LNCaP clone FGC (cell line): Measurements from ENCODE around the gene TNNC1.

Experiments used
- DNase-seq: peaks from one replicate; pipeline ENCODE4 v3.0.0-alpha.2; 2011; ENCODE audit warnings: low read depth
- H3K4me3 ChIP-seq: 2 replicates; pipeline ENCODE4 v1.5.1; 2011; ENCODE audit warnings: mild to moderate bottlenecking, low read depth, low read length, control low read depth
- CTCF ChIP-seq: IDR thresholded peaks from 2 replicates; pipeline ENCODE4 v1.5.1; 2012; ENCODE audit warnings: mild to moderate bottlenecking; ENCODE audit not compliant: control insufficient read depth, insufficient read depth; ENCODE audit errors: extremely low read depth

Gene TNNC1

GRCh38 chr3:52451237-52452083 lies 2.4 kb downstream of the TNNC1 start:
- DNase-seq = no peak
- no peak for TF ChIP-seq CTCF
- no peak overlapping the region for H3K4me3 ChIP-seq

- TF ChIP-seq CTCF = no peak
- H3K4me3 ChIP-seq = no peak overlapping the region
- DNase-seq = no peak
Measured at GRCh38 chr3:52450489-52451236, 3.2 kb downstream of the TNNC1 start.

- H3K4me3 ChIP-seq = no peak overlapping the region
- DNase-seq = no peak
- no peak for TF ChIP-seq CTCF
Measured at GRCh38 chr3:52447512-52448355, 6.1 kb downstream of the TNNC1 start.

DNA sequence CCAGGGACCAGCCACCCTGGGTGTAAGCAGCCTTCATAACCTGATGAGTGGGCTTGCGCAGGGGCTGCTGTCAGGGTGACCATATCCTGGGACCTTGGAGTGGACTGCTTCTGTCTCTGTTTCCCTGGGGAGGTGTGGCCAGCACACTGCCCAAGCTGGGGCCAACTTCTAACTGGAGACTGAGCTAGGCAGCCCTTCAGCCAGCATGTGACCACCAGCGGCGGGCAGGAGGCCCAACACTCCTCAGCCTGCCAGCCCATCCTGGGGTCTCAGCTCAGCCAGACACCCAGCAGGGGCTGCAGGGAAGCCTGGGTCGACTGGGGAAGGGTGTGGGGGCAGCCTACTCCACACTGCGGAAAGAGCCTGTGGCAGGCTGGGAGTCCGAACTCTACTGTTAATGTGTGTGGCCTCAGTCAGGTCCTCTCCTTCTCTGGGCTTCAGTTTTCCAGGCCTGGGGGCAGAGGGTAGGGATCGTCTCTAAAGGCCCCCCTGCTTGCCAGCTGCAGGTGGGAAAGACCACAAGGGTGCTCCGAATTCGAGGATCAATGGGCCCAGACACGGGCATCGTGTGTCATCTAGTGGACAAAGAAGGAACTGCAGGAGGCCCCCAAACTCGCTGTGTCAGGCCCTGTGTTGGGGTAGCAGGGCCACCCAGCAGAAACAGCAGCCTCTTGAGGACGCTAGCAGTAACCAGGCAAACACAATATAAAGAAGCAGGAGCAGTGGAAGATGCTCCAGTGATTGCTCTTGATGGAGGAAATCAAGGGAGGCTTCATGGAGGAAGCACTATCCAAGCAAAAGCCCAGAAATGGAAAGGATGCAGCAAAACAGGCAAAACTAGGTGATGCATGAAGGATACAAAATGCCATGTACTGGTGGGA lies 7.0 kb downstream of the TNNC1 start:
- TF ChIP-seq CTCF = peak; percentile 84
- no peak overlapping the region for H3K4me3 ChIP-seq
- no peak for DNase-seq

DNA sequence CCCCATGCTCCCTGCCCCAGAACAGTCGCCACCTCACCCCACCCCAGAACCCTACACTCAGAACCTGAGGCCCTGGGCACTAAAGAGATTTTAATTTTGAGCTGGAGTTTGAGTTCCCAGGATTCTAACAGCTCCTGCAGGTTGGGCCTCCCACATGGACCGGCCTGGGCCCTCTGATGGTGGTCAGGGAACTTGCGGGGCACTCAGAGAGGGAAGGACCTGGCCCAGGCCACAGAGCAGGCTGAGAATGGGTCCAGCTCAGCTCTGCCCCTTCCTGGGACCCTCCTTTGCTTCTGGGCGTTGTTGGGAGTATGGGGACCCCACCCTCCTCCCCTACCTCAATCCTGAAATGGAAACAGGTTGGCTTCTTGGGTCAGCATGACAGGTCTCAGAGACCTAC lies 7.8 kb downstream of the TNNC1 start:
- DNase-seq = no peak
- no peak for TF ChIP-seq CTCF
- H3K4me3 ChIP-seq = no peak overlapping the region
